GM19463 (cell line): ENCODE results near the gene SETD1B.

Experiments used
- ATAC-seq: cut with Tn5 transposase; IDR thresholded peaks from one replicate; pipeline ENCODE4 v1.9.1; 2021; ENCODE audit warnings: mild to moderate bottlenecking, moderate library complexity; ENCODE audit not compliant: unreplicated experiment

Gene SETD1B

GRCh38 chr12:121794534-121795033, 9.2 kb upstream of the SETD1B start:
- ATAC-seq: no peak

- ATAC-seq: peak; percentile 14
These were observed 8.5 kb upstream of the SETD1B start for GRCh38 chr12:121795034-121795968.

- ATAC-seq: no peak
These were observed 6.7 kb upstream of the SETD1B start for GRCh38 chr12:121796855-121797751.

- ATAC-seq: no peak
These were observed 5.6 kb upstream of the SETD1B start for GRCh38 chr12:121797937-121798786.

- ATAC-seq: no peak
These were observed 5.0 kb upstream of the SETD1B start for GRCh38 chr12:121798787-121799155.

GRCh38 chr12:121799156-121799841, 4.5 kb upstream of the SETD1B start:
- ATAC-seq: no peak

GRCh38 chr12:121799842-121800693, 3.7 kb upstream of the SETD1B start:
- ATAC-seq: peak; percentile 37

- peak; percentile 1 for ATAC-seq
These were observed 2.9 kb upstream of the SETD1B start for GRCh38 chr12:121800694-121801594.

GRCh38 chr12:121801595-121802484, 2.0 kb upstream of the SETD1B start:
- no peak for ATAC-seq

GRCh38 chr12:121802485-121802842, 1.3 kb upstream of the SETD1B start:
- ATAC-seq: no peak

GRCh38 chr12:121802843-121803698, 738 bp upstream of the SETD1B start:
- ATAC-seq: peak; percentile 28

GRCh38 chr12:121804417-121805111, 755 bp downstream of the SETD1B start:
- ATAC-seq: no peak

- ATAC-seq: no peak
These were observed 1.6 kb downstream of the SETD1B start for GRCh38 chr12:121805171-121806008.

GRCh38 chr12:121806009-121806545, 2.3 kb downstream of the SETD1B start:
- no peak for ATAC-seq
